CD4-positive, alpha-beta T cell treated with Interleukin-2 at 100 ng/mL for 4 hours (primary cell): ENCODE data around the gene WNK3.
"Not testable (repeated sequence)": the region's sequence is repeated elsewhere in the genome, so short reads cannot be mapped to it uniquely, and the experiment has no call there.

ENCODE experiments used
- DNase-seq: peaks from one replicate; pipeline ENCODE4 v3.0.0-alpha.2; 2020; ENCODE audit warnings: low spot score

Gene WNK3

GRCh38 chrX:54357414-54358377, at the start of gene WNK3:
Gene WNK3, minus strand, starts transcription at chrX:54358046.
- peak; percentile 12 for DNase-seq

- DNase-seq: no peak
Measured at GRCh38 chrX:54407266-54407665, 49.4 kb upstream of the WNK3 start.

GRCh38 chrX:54397113-54397512, 39.3 kb upstream of the WNK3 start:
- no peak for DNase-seq

- no peak for DNase-seq
Measured at GRCh38 chrX:54386314-54386713, 28.5 kb upstream of the WNK3 start.

- not testable (repeated sequence) for DNase-seq
Measured at GRCh38 chrX:54384661-54385060, 26.8 kb upstream of the WNK3 start.

- no peak for DNase-seq
Measured at GRCh38 chrX:54359408-54359807, 1.6 kb upstream of the WNK3 start.

- DNase-seq: peak; percentile 11
Measured at GRCh38 chrX:54358424-54359211, 772 bp upstream of the WNK3 start.

GRCh38 chrX:54352677-54353076, 5.2 kb downstream of the WNK3 start:
- DNase-seq: no peak

GRCh38 chrX:54337383-54337782, 20.5 kb downstream of the WNK3 start:
- DNase-seq: not testable (repeated sequence)

- DNase-seq: no peak
Measured at GRCh38 chrX:54325077-54325476, 32.8 kb downstream of the WNK3 start.

GRCh38 chrX:54320067-54320466, 37.8 kb downstream of the WNK3 start:
- no peak for DNase-seq

- no peak for DNase-seq
Measured at GRCh38 chrX:54306379-54306778, 51.5 kb downstream of the WNK3 start.

- DNase-seq: no peak
Measured at GRCh38 chrX:54301516-54301915, 56.3 kb downstream of the WNK3 start.

GRCh38 chrX:54294306-54294705, 63.5 kb downstream of the WNK3 start:
- DNase-seq: no peak

- no peak for DNase-seq
Measured at GRCh38 chrX:54292755-54293154, 65.1 kb downstream of the WNK3 start.

GRCh38 chrX:54291758-54292157, 66.1 kb downstream of the WNK3 start:
- no peak for DNase-seq

GRCh38 chrX:54288968-54289367, 68.9 kb downstream of the WNK3 start:
- no peak for DNase-seq

GRCh38 chrX:54288277-54288676, 69.6 kb downstream of the WNK3 start:
- no peak for DNase-seq

GRCh38 chrX:54281676-54282075, 76.2 kb downstream of the WNK3 start:
- DNase-seq: no peak

- DNase-seq: no peak
Measured at GRCh38 chrX:54280466-54280865, 77.4 kb downstream of the WNK3 start.

GRCh38 chrX:54271664-54272063, 86.2 kb downstream of the WNK3 start:
- no peak for DNase-seq

- DNase-seq: peak; percentile 0
Measured at GRCh38 chrX:54248309-54248708, 109.5 kb downstream of the WNK3 start.

GRCh38 chrX:54246866-54247265, 111.0 kb downstream of the WNK3 start:
- no peak for DNase-seq
